Tibial nerve (tissue), 4 donors: ENCODE results near the gene POLA2. TPM values are rescaled to one million over a fixed set of nuclear protein-coding genes. Genes with fewer than 3 reads are reported as not detected.

Experiments
- DNase-seq, 2 donors: peaks; one replicate each; pipeline ENCODE4 v3.0.0-alpha.2; 2019; ENCODE audit warnings: low spot score in 2 of 2
- H3K27ac ChIP-seq, 4 donors: fragments of 200-600 bp; sonication (generic) in 3 of 4; one replicate each; pipeline ENCODE4 v1.5.1; 2017 to 2019; ENCODE audit warnings: mild to moderate bottlenecking in 1 of 4
- H3K27me3 ChIP-seq, 2 donors: fragments of 200-600 bp; sonication (generic) in 1 of 2; one replicate each; pipeline versions ENCODE4 v1.5.1 to v1.6.0; 2017 to 2019
- H3K36me3 ChIP-seq, 3 donors: fragments of 200-600 bp; sonication (generic); one replicate each; pipeline ENCODE4 v1.5.1; 2018 to 2019
- H3K4me1 ChIP-seq, 4 donors: fragments of 200-600 bp; sonication (generic) in 3 of 4; one replicate each; pipeline ENCODE4 v1.5.1; 2017 to 2019
- H3K4me3 ChIP-seq, 4 donors: fragments of 200-600 bp; sonication (generic) in 3 of 4; one replicate each; pipeline ENCODE4 v1.5.1; 2017 to 2019; ENCODE audit warnings: mild to moderate bottlenecking in 1 of 4, moderate library complexity in 1 of 4
- H3K9me3 ChIP-seq, 4 donors: fragments of 200-600 bp; sonication (generic) in 3 of 4; one replicate each; pipeline ENCODE4 v1.5.1; 2017 to 2019
- EP300 ChIP-seq, 2 donors: sonication (generic); formaldehyde crosslinking; IDR thresholded peaks; one replicate each; pipeline ENCODE4 v1.6.1; 2017; ENCODE audit warnings: antibody characterized with exemption in 2 of 2, mild to moderate bottlenecking in 1 of 2
- POLR2A ChIP-seq, 2 donors: fragments of 450-650 bp; IDR thresholded peaks; one replicate each; pipeline ENCODE4 v1.6.1; 2017; ENCODE audit warnings: antibody characterized with exemption in 2 of 2, mild to moderate bottlenecking in 2 of 2, moderate library complexity in 2 of 2
- WGBS, 2 donors: methylation state at CpG; one replicate each; pipeline ENCODE4 v1.1.5; 2018; 5-methylcytosine and 5-hydroxymethylcytosine counted together
- total RNA-seq, 4 donors: library from RNA; depleted of rRNA; stranded (reverse); fragments of >200 nt; gene quantifications; one replicate each; pipeline ENCODE4 v1.1.0, GENCODE V29; 2016
- TF ChIP-seq, protein P1 (sequence below), 5 experiments: fragments of 200-600 bp in 3 of 5; fragments of 450-650 bp in 2 of 5; sonication (generic) in 3 of 5; IDR thresholded peaks; one replicate each; pipeline ENCODE4 v1.5.1; 2016 to 2019; ENCODE audit warnings: antibody characterized with exemption in 5 of 5, mild to moderate bottlenecking in 3 of 5, moderate library complexity in 2 of 5

The POLA2 gene
- total RNA-seq, 4 donors from 2014 or later = 3.5 to 13.5 (median 10.0) TPM

DNA sequence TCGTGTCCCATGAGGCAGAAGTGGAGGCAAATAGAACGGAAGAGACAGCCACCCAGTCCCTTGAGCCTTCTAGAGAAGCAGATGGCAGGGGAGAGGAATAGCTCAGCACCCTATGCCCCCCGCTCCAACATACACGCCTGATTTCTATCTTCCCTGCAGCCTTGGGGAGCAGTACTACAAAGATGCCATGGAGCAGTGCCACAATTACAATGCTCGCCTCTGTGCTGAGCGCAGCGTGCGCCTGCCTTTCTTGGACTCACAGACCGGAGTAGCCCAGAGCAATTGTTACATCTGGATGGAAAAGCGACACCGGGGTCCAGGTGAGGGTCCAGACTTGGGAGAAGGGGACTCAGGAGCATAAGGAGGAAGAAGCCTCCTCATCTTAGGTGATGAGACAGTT, 78.5 kb downstream of the POLA2 start:
- Histone ChIP-seq H3K4me3 (no peak overlapping the region), H3K36me3 (peaks cover 0 to 72% (median 51%) of the 10 kb centered on the region in 3 donors), H3K9me3 (no peaks in the 10 kb centered on the region), H3K27ac (no peak overlapping the region), H3K4me1 (peaks cover 0 to 26% (median 7%) of the 10 kb centered on the region in 4 donors), H3K27me3 (no peaks in the 10 kb centered on the region)
- TF ChIP-seq POLR2A (IDR thresholded peaks at IDR 0.05) = no peak
- TF ChIP-seq EP300 (IDR thresholded peaks at IDR 0.05) = no peak
- TF ChIP-seq, protein P1, sequence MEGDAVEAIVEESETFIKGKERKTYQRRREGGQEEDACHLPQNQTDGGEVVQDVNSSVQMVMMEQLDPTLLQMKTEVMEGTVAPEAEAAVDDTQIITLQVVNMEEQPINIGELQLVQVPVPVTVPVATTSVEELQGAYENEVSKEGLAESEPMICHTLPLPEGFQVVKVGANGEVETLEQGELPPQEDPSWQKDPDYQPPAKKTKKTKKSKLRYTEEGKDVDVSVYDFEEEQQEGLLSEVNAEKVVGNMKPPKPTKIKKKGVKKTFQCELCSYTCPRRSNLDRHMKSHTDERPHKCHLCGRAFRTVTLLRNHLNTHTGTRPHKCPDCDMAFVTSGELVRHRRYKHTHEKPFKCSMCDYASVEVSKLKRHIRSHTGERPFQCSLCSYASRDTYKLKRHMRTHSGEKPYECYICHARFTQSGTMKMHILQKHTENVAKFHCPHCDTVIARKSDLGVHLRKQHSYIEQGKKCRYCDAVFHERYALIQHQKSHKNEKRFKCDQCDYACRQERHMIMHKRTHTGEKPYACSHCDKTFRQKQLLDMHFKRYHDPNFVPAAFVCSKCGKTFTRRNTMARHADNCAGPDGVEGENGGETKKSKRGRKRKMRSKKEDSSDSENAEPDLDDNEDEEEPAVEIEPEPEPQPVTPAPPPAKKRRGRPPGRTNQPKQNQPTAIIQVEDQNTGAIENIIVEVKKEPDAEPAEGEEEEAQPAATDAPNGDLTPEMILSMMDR (IDR thresholded peaks at IDR 0.05) = no peak
- 78 to 83% methylated on average over 11 of the region's 11 CpGs for WGBS, 2 donors
- DNase-seq = no peak

DNA sequence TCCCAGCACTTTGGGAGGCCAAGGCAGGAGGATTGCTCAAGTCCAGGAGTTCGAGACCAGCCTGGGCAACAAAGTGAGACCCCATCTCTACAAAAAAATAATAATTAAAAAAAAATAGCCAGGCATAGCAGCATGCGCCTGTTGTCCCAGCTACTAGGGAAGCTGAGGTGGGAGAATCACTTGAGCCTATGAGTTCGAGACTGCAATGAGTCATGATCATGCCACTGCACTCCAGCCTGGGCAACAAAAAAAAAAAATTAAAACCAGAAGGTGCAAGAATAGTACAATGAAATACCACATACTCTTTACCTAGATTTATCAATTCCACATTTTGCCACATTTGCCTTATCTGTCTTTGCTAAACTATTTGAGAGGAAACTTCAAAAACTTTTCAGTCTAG, 80.1 kb downstream of the POLA2 start:
- Histone ChIP-seq H3K36me3 (peaks cover 0 to 83% (median 67%) of the 10 kb centered on the region in 3 donors), H3K4me1 (peaks cover 0 to 15% (median 0%) of the 10 kb centered on the region in 4 donors), H3K4me3 (no peak overlapping the region), H3K9me3 (no peaks in the 10 kb centered on the region), H3K27ac (no peak overlapping the region), H3K27me3 (no peaks in the 10 kb centered on the region)
- TF ChIP-seq, protein P1 (IDR thresholded peaks at IDR 0.05) = no peak
- TF ChIP-seq POLR2A (IDR thresholded peaks at IDR 0.05) = no peak
- TF ChIP-seq EP300 (IDR thresholded peaks at IDR 0.05) = no peak
- 91 to 93% methylated on average over 3 of the region's 3 CpGs for WGBS, 2 donors
- DNase-seq = no peak

Other genes with a start within 250 kb of the POLA2 start
- 100 to 1,000 TPM; 174 to 267 (median 193) TPM for gene ARL2, start 247.8 kb upstream of the POLA2 start, total RNA-seq
- gene SNX15, start 234.5 kb upstream of the POLA2 start, total RNA-seq = 10 to 100 TPM; 17.1 to 33.3 (median 24.2) TPM
- gene SAC3D1, start 220.8 kb upstream of the POLA2 start, total RNA-seq = 10 to 100 TPM; 10.6 to 16.3 (median 14.1) TPM
- gene NAALADL1, start 203.4 kb upstream of the POLA2 start, total RNA-seq = 10 to 100 TPM; 18.6 to 38.9 (median 29.1) TPM
- 1 to 10 TPM in 1 of 4 donors, under 1 TPM in 1, not detected in 2; 0.90 to 1.3 TPM for gene CDCA5, start 177.9 kb upstream of the POLA2 start, total RNA-seq
- gene ZFPL1, start 177.7 kb upstream of the POLA2 start, total RNA-seq = 10 to 100 TPM; 28.0 to 48.3 (median 35.1) TPM
- gene VPS51, start 165.7 kb upstream of the POLA2 start, total RNA-seq = 100 to 1,000 TPM; 193 to 544 (median 439) TPM
- 10 to 100 TPM; 13.6 to 93.0 (median 41.5) TPM for gene TM7SF2, start 150.1 kb upstream of the POLA2 start, total RNA-seq
- 10 to 100 TPM; 19.2 to 26.8 (median 22.6) TPM for gene ZNHIT2, start 144.3 kb upstream of the POLA2 start, total RNA-seq
- 1,000 to 10,000 TPM; 1,078 to 1,548 (median 1,229) TPM for gene FAU, start 139.8 kb upstream of the POLA2 start, total RNA-seq
- 10 to 100 TPM; 48.8 to 55.9 (median 54.2) TPM for gene MRPL49, start 139.6 kb upstream of the POLA2 start, total RNA-seq
- gene SYVN1, start 127.4 kb upstream of the POLA2 start, total RNA-seq = 10 to 100 TPM; 31.6 to 72.6 (median 58.3) TPM
- not detected for gene SPDYC, start 91.7 kb upstream of the POLA2 start, total RNA-seq
- 100 to 1,000 TPM; 108 to 209 (median 150) TPM for gene CAPN1, start 80.0 kb upstream of the POLA2 start, total RNA-seq
- 10 to 100 TPM; 10.4 to 39.6 (median 24.9) TPM for gene CDC42EP2, start 52.9 kb downstream of the POLA2 start, total RNA-seq
- 10 to 100 TPM; 44.7 to 47.6 (median 46.2) TPM for gene DPF2, start 71.9 kb downstream of the POLA2 start, total RNA-seq
- under 1 TPM in 2 of 4 donors, not detected in 2; 0.30 to 0.59 TPM for gene TIGD3, start 92.8 kb downstream of the POLA2 start, total RNA-seq
- 10 to 100 TPM in 2 of 4 donors, 1 to 10 TPM in 2; 1.8 to 22.5 (median 8.5) TPM for gene SLC25A45, start 120.7 kb downstream of the POLA2 start, total RNA-seq
- gene FRMD8, start 124.7 kb downstream of the POLA2 start, total RNA-seq = 100 to 1,000 TPM in 3 of 4 donors, 10 to 100 TPM in 1; 96.5 to 226 (median 128) TPM
- gene NEAT1, start 160.8 kb downstream of the POLA2 start, total RNA-seq = 100 to 1,000 TPM; 427 to 571 (median 461) TPM
- gene MALAT1, start 237.1 kb downstream of the POLA2 start, total RNA-seq = over 10,000 TPM; 20,649 to 23,532 (median 22,230) TPM